Measurements from ENCODE around the gene SYT15.

SYT15 gene

GRCh38 chr10:46545861-46546590, 32.9 kb upstream of the SYT15 start:
- DNase-seq, result no peak

- DNase-seq, result no peak
These were observed 32.1 kb upstream of the SYT15 start for GRCh38 chr10:46546591-46547540.

- no peak for DNase-seq
These were observed 31.1 kb upstream of the SYT15 start for GRCh38 chr10:46547541-46548497.

- no peak for DNase-seq
These were observed 30.3 kb upstream of the SYT15 start for GRCh38 chr10:46548498-46549090.

- DNase-seq, result no peak
These were observed 29.5 kb upstream of the SYT15 start for GRCh38 chr10:46549171-46550075.

GRCh38 chr10:46550076-46550790, 28.7 kb upstream of the SYT15 start:
- no peak for DNase-seq

GRCh38 chr10:46550795-46551700, 27.9 kb upstream of the SYT15 start:
- no peak for DNase-seq

- DNase-seq, result no peak
These were observed 27.0 kb upstream of the SYT15 start for GRCh38 chr10:46551701-46552525.

- no peak for DNase-seq
These were observed 26.2 kb upstream of the SYT15 start for GRCh38 chr10:46552526-46553237.

GRCh38 chr10:46553238-46554049, 25.5 kb upstream of the SYT15 start:
- no peak for DNase-seq

- DNase-seq, result no peak
These were observed 24.7 kb upstream of the SYT15 start for GRCh38 chr10:46554166-46554781.

- DNase-seq, result no peak
These were observed 23.6 kb upstream of the SYT15 start for GRCh38 chr10:46555366-46555712.

GRCh38 chr10:46555713-46556514, 23.0 kb upstream of the SYT15 start:
- DNase-seq, result no peak

- DNase-seq, result no peak
These were observed 22.2 kb upstream of the SYT15 start, which contains the start of gene GPRIN2 for GRCh38 chr10:46556515-46557318. Gene GPRIN2, minus strand, starts transcription at chr10:46556658. Its CDS starts 5,922 bp downstream, at chr10:46550736.
